GM12873 (cell line): ENCODE results near the gene SDE2.

Experiments used
- CTCF ChIP-seq: IDR thresholded peaks from 2 replicates; pipeline ENCODE4 v1.5.1; 2012; ENCODE audit warnings: low read depth, mild to moderate bottlenecking, moderate library complexity, low read length, control low read depth; ENCODE audit not compliant: insufficient read depth; ENCODE audit errors: missing control alignments

The SDE2 gene

GRCh38 chr1:225950905-225951497 lies 48.1 kb downstream of the SDE2 start:
- TF ChIP-seq CTCF = no peak

GRCh38 chr1:225949041-225949440 lies 50.1 kb downstream of the SDE2 start:
- TF ChIP-seq CTCF = no peak

- no peak for TF ChIP-seq CTCF
Measured at GRCh38 chr1:225946803-225947202, 52.3 kb downstream of the SDE2 start.

GRCh38 chr1:225946082-225946620 lies 53.0 kb downstream of the SDE2 start:
- TF ChIP-seq CTCF = no peak

GRCh38 chr1:225945564-225945963 lies 53.6 kb downstream of the SDE2 start:
- TF ChIP-seq CTCF = no peak

GRCh38 chr1:225944951-225945350 lies 54.2 kb downstream of the SDE2 start:
- TF ChIP-seq CTCF = no peak

- no peak for TF ChIP-seq CTCF
Measured at GRCh38 chr1:225944387-225944786, 54.8 kb downstream of the SDE2 start.
